IMR-90 (cell line): Measurements from ENCODE around the gene EIF6. TPM values are rescaled to one million over a fixed set of nuclear protein-coding genes. Genes with fewer than 3 reads are reported as not detected.

Experiments used
- ATAC-seq: fragments of 200-7000 bp; cut with Tn5 transposase; 2 replicates; pipeline ENCODE4 v1.9.1; 2020; ENCODE audit warnings: low read depth, mild to moderate bottlenecking, moderate library complexity
- BruUV-seq: library from RNA; stranded (reverse); fragments of 400-500 nt; replicated peaks from 2 replicates; lab custom pipeline; 2021; lab: Mats Ljungman, UMichigan
- CTCF ChIA-PET: fragments of 300-600 bp; formaldehyde crosslinking; extraction: SDS; loops from one replicate; lab custom pipeline; 2021; ENCODE audit warnings: antibody characterized with exemption; lab: Yijun Ruan, JAX
- POLR2A ChIA-PET: fragments of 300-600 bp; sonication (Branson Sonifier 250); formaldehyde crosslinking; loops from one replicate; lab custom pipeline; 2022; ENCODE audit warnings: antibody characterized with exemption; ENCODE audit not compliant: unreplicated experiment; lab: Charles Lee
- DNase-seq: peaks from one replicate; pipeline ENCODE4 v3.0.0; 2013
- H2AFZ ChIP-seq: replicated peaks from 2 replicates; pipeline ENCODE3; 2013; ENCODE audit warnings: low read length, mild to moderate bottlenecking; ENCODE audit not compliant: poor library complexity
- H2AK5ac ChIP-seq: 2 replicates; pipeline ENCODE4 v1.6.1; 2013; ENCODE audit warnings: low read depth, low read length, inconsistent platforms
- H2AK9ac ChIP-seq: replicated peaks from 2 replicates; pipeline ENCODE3; 2013; ENCODE audit warnings: mild to moderate bottlenecking, low read depth, low read length, moderate library complexity; ENCODE audit not compliant: poor library complexity
- H2BK120ac ChIP-seq: 2 replicates; pipeline ENCODE4 v1.6.1; 2013; ENCODE audit warnings: low read depth, low read length, inconsistent platforms
- H2BK15ac ChIP-seq: 3 replicates; pipeline ENCODE4 v1.6.1; 2013; ENCODE audit warnings: low read depth, low read length, inconsistent platforms
- H2BK20ac ChIP-seq: 2 replicates; pipeline ENCODE4 v1.6.1; 2013; ENCODE audit warnings: low read depth, mild to moderate bottlenecking, inconsistent platforms, low read length, moderate library complexity
- H2BK5ac ChIP-seq: 2 replicates; pipeline ENCODE4 v1.6.1; 2013; ENCODE audit warnings: mild to moderate bottlenecking, low read depth, low read length, inconsistent platforms; ENCODE audit not compliant: poor library complexity, severe bottlenecking
- H3K14ac ChIP-seq: replicated peaks from 2 replicates; pipeline ENCODE4 v1.6.1; 2013; ENCODE audit warnings: low read depth, low read length, inconsistent platforms
- H3K18ac ChIP-seq: 2 replicates; pipeline ENCODE4 v1.6.1; 2013; ENCODE audit warnings: low read depth, low read length, control low read depth
- H3K23ac ChIP-seq: 2 replicates; pipeline ENCODE4 v1.6.1; 2013; ENCODE audit warnings: low read depth, low read length, inconsistent platforms
- H3K27ac ChIP-seq: 2 replicates; pipeline ENCODE4 v1.5.1; 2013; ENCODE audit warnings: mild to moderate bottlenecking, control low read depth, low read length; ENCODE audit not compliant: insufficient read depth
- H3K27me3 ChIP-seq: 2 replicates; pipeline ENCODE4 v1.6.1; 2013; ENCODE audit warnings: low read length; ENCODE audit not compliant: control insufficient read depth, insufficient read depth
- H3K36me3 ChIP-seq: 2 replicates; pipeline ENCODE4 v1.6.1; 2013; ENCODE audit warnings: low read length, mixed read lengths; ENCODE audit not compliant: control insufficient read depth, insufficient read depth
- H3K4ac ChIP-seq: 2 replicates; pipeline ENCODE4 v1.6.1; 2013; ENCODE audit warnings: low read depth, low read length, inconsistent platforms
- H3K4me1 ChIP-seq: 2 replicates; pipeline ENCODE4 v1.6.1; 2013; ENCODE audit warnings: low read length, mixed read lengths; ENCODE audit not compliant: control insufficient read depth, insufficient read depth
- H3K4me2 ChIP-seq: 2 replicates; pipeline ENCODE4 v1.6.1; 2013; ENCODE audit warnings: low read depth, mild to moderate bottlenecking, control low read depth, low read length, moderate library complexity
- H3K4me3 ChIP-seq: 2 replicates; pipeline ENCODE4 v1.5.1; 2013; ENCODE audit warnings: low read depth, mild to moderate bottlenecking, control low read depth, low read length, moderate library complexity; ENCODE audit not compliant: insufficient read depth
- H3K56ac ChIP-seq: 2 replicates; pipeline ENCODE4 v1.6.1; 2013; ENCODE audit warnings: low read length, inconsistent platforms; ENCODE audit not compliant: insufficient read depth; ENCODE audit errors: extremely low read depth
- H3K79me1 ChIP-seq, 2 experiments: 2 replicates each; pipeline ENCODE4 v1.6.1; 2013; ENCODE audit warnings: low read length in 2 of 2, inconsistent platforms in 1 of 2, low read depth in 1 of 2
- H3K9ac ChIP-seq: 2 replicates; pipeline ENCODE4 v1.6.1; 2013; ENCODE audit warnings: low read depth, low read length, control low read depth
- H3K9me1 ChIP-seq: 2 replicates; pipeline ENCODE4 v1.6.1; 2013; ENCODE audit warnings: low read length, inconsistent platforms; ENCODE audit not compliant: insufficient read depth
- H3K9me3 ChIP-seq: 2 replicates; pipeline ENCODE4 v1.6.1; 2013; ENCODE audit warnings: low read length; ENCODE audit not compliant: control insufficient read depth, insufficient read depth
- H4K20me1 ChIP-seq: 2 replicates; pipeline ENCODE4 v1.6.1; 2013; ENCODE audit warnings: low read length, inconsistent platforms; ENCODE audit not compliant: insufficient read depth
- H4K5ac ChIP-seq: 2 replicates; pipeline ENCODE4 v1.6.1; 2013; ENCODE audit warnings: mild to moderate bottlenecking, low read depth, low read length, control low read depth
- H4K8ac ChIP-seq, 2 experiments: 2 replicates each; pipeline ENCODE4 v1.6.1; 2013; ENCODE audit warnings: low read depth in 2 of 2, low read length in 2 of 2, control low read depth in 1 of 2, inconsistent platforms in 1 of 2
- H4K91ac ChIP-seq: 2 replicates; pipeline ENCODE4 v1.6.1; 2013; ENCODE audit warnings: low read depth, low read length, inconsistent platforms; ENCODE audit not compliant: insufficient read depth
- BHLHE40 ChIP-seq: fragments of 150-350 bp; IDR thresholded peaks from 2 replicates; pipeline ENCODE4 v1.6.1; 2016; ENCODE audit warnings: mild to moderate bottlenecking, low read depth, low read length
- WGBS, 2 experiments: methylation state at CpG; one replicate each; pipeline versions ENCODE4 v1.1.5 to v1.1.7; 2013; ENCODE audit warnings: missing lambda C conversion rate in 2 of 2; ENCODE audit not compliant: insufficient read length in 1 of 2; ENCODE audit errors: extremely low coverage in 2 of 2; 5-methylcytosine and 5-hydroxymethylcytosine counted together
- dilution Hi-C: fragments of 300-500 bp; cut with HindIII; formaldehyde crosslinking; loops from one replicate; pipeline ENCODE4 v1.14.3; 2018; ENCODE audit warnings: low sequenced_read_pairs; ENCODE audit not compliant: unreplicated experiment
- in situ Hi-C: fragments of 300-500 bp; cut with MboI; formaldehyde crosslinking; loops from 3 replicates; pipeline ENCODE4 v1.14.3; 2019; ENCODE audit warnings: low sequenced_read_pairs, inconsistent platforms, mixed read lengths
- intact Hi-C: fragments of 100-400 bp; cut with micrococcal nuclease; formaldehyde crosslinking; loops from 2 replicates; pipeline ENCODE4 v1.10.0; 2022
- polyA plus RNA-seq, 3 experiments: library from polyadenylated mRNA; depleted of rRNA; stranded (reverse); fragments of >200 nt; gene quantifications; 2 replicates each; pipeline ENCODE4 v1.2.3, GENCODE V29; 2012; ENCODE audit warnings: low replicate concordance in 1 of 3
- total RNA-seq: library from RNA; depleted of rRNA; stranded (reverse); fragments of >200 nt; gene quantifications from 2 replicates; pipeline ENCODE4 v1.2.3, GENCODE V29; 2012

The EIF6 gene
- total and polyA plus RNA-seq, 2 of the 4 experiments (the other 2 are of a cell fraction) = 215 to 227 TPM

GRCh38 chr20:35240811-35241293, 43.7 kb downstream of the EIF6 start:
- Histone ChIP-seq H3K23ac (no peak overlapping the region), H2BK5ac (no peak overlapping the region), H3K4me3 (no peak overlapping the region), H3K27ac (no peak overlapping the region), H2AFZ (no peak overlapping the region), H2BK120ac (no peak overlapping the region), H3K4me1 (no peaks in the 10 kb centered on the region), H3K27me3 (peaks cover 4% of the 10 kb centered on the region; the same call in 1 of the 2 replicates), H2BK20ac (no peak overlapping the region), H4K5ac (no peak overlapping the region), H4K20me1 (no peaks in the 10 kb centered on the region), H3K79me1 (no peaks in the 10 kb centered on the region), H4K91ac (no peak overlapping the region), H2AK5ac (no peak overlapping the region), H3K9me1 (no peaks in the 10 kb centered on the region), H4K8ac (no peak overlapping the region), H3K9ac (no peak overlapping the region), H3K36me3 (no peaks in the 10 kb centered on the region), H3K4ac (no peak overlapping the region), H2BK15ac (no peak overlapping the region), H3K18ac (no peak overlapping the region), H3K9me3 (peaks cover 3% of the 10 kb centered on the region), H3K56ac (no peak overlapping the region), H3K14ac (no peak overlapping the region), H2AK9ac (no peak overlapping the region), H3K4me2 (no peak overlapping the region)
- dilution Hi-C loops (no loop called here), in situ Hi-C loops (no loop called here), intact Hi-C loops (no loop called here)
- no peak for DNase-seq
- peak; percentile 66 for ATAC-seq
- POLR2A ChIA-PET = no interaction called here
- no TSS peak for BruUV-seq
- WGBS, 2 experiments = 75% methylated on average over 2 of the region's 2 CpGs; no CpG with 5 or more reads in 1 of the 2 experiments
- no peak for TF ChIP-seq BHLHE40
- CTCF ChIA-PET = no interaction called here
